Mesenchymal stem cell (in vitro differentiated cells and primary cell): Measurements from ENCODE around the gene DLX1.
A peak's percentile ranks its signal among the peaks of the same experiment; 100 is the strongest.

ENCODE experiments used
- DNase-seq: peaks from one replicate; pipeline ENCODE4 v3.0.0-alpha.2; 2013
- H2AFZ ChIP-seq: one replicate; pipeline ENCODE4 v1.6.1; 2013; ENCODE audit warnings: low read depth, mild to moderate bottlenecking, control low read depth, inconsistent platforms, low read length, moderate library complexity
- H2AK5ac ChIP-seq: 2 replicates; pipeline ENCODE4 v1.6.1; 2013; ENCODE audit warnings: low read length, moderate library complexity, mild to moderate bottlenecking, inconsistent platforms; ENCODE audit not compliant: severe bottlenecking
- H2BK120ac ChIP-seq: one replicate; pipeline ENCODE4 v1.6.1; 2013; ENCODE audit warnings: low read depth, mild to moderate bottlenecking, inconsistent platforms, low read length, moderate library complexity
- H2BK12ac ChIP-seq, 2 experiments: one replicate each; pipeline ENCODE4 v1.6.1; 2013; ENCODE audit warnings: inconsistent platforms in 2 of 2, low read length in 2 of 2, mild to moderate bottlenecking in 2 of 2, moderate library complexity in 2 of 2, control low read depth in 1 of 2
- H2BK15ac ChIP-seq: one replicate; pipeline ENCODE4 v1.6.1; 2013; ENCODE audit warnings: mild to moderate bottlenecking, low read depth, inconsistent platforms; ENCODE audit not compliant: poor library complexity, severe bottlenecking
- H2BK5ac ChIP-seq: 2 replicates; pipeline ENCODE4 v1.6.1; 2013; ENCODE audit warnings: low read depth, mild to moderate bottlenecking, low read length, control low read depth, inconsistent platforms; ENCODE audit not compliant: poor library complexity, severe bottlenecking
- H3K14ac ChIP-seq, 2 experiments: one replicate each; pipeline ENCODE4 v1.6.1; 2013; ENCODE audit warnings: inconsistent platforms in 2 of 2, low read length in 2 of 2, control low read depth in 1 of 2, mild to moderate bottlenecking in 1 of 2, moderate library complexity in 1 of 2
- H3K18ac ChIP-seq, 2 experiments: one replicate each; pipeline ENCODE4 v1.6.1; 2013; ENCODE audit warnings: inconsistent platforms in 2 of 2, low read length in 2 of 2, control low read depth in 1 of 2, low read depth in 1 of 2, mild to moderate bottlenecking in 1 of 2
- H3K23ac ChIP-seq, 2 experiments: one replicate each; pipeline ENCODE4 v1.6.1; 2013; ENCODE audit warnings: inconsistent platforms in 2 of 2, low read length in 2 of 2, mild to moderate bottlenecking in 2 of 2, moderate library complexity in 2 of 2, control low read depth in 1 of 2
- H3K27ac ChIP-seq: 2 replicates; pipeline ENCODE4 v1.5.1; 2013; ENCODE audit warnings: mild to moderate bottlenecking, moderate library complexity, low read length, control low read depth, inconsistent platforms; ENCODE audit not compliant: poor library complexity, severe bottlenecking
- H3K27me3 ChIP-seq, 2 experiments: 2 replicates each; pipeline versions ENCODE4 v1.6.1 to v1.7.0; 2013; ENCODE audit warnings: low read length in 2 of 2, mild to moderate bottlenecking in 2 of 2, moderate library complexity in 2 of 2, control low read depth in 1 of 2, inconsistent platforms in 1 of 2; ENCODE audit not compliant: control insufficient read depth in 1 of 2, insufficient read depth in 1 of 2
- H3K36me3 ChIP-seq, 2 experiments: 2 replicates each; pipeline versions ENCODE4 v1.6.1 to v1.7.0; 2013; ENCODE audit warnings: low read length in 2 of 2, control low read depth in 1 of 2, inconsistent platforms in 1 of 2, low read depth in 1 of 2, mild to moderate bottlenecking in 1 of 2; ENCODE audit not compliant: insufficient read depth in 2 of 2, control insufficient read depth in 1 of 2
- H3K4ac ChIP-seq, 2 experiments: one replicate each; pipeline ENCODE4 v1.6.1; 2013; ENCODE audit warnings: inconsistent platforms in 2 of 2, low read length in 2 of 2, mild to moderate bottlenecking in 2 of 2, moderate library complexity in 2 of 2, control low read depth in 1 of 2, low read depth in 1 of 2
- H3K4me1 ChIP-seq: 2 replicates; pipeline ENCODE4 v1.6.1; 2013; ENCODE audit warnings: low read depth, low read length, control low read depth; ENCODE audit not compliant: control insufficient read depth, insufficient read depth
- H3K4me2 ChIP-seq: 2 replicates; pipeline ENCODE4 v1.6.1; 2013; ENCODE audit warnings: low read length, mild to moderate bottlenecking, inconsistent platforms; ENCODE audit not compliant: poor library complexity, severe bottlenecking
- H3K4me3 ChIP-seq, 2 experiments: 2 replicates each; pipeline versions ENCODE4 v1.5.1 to v1.7.0; 2013; ENCODE audit warnings: low read length in 2 of 2, mild to moderate bottlenecking in 2 of 2, control low read depth in 1 of 2, low read depth in 1 of 2; ENCODE audit not compliant: insufficient read depth in 1 of 2
- H3K79me1 ChIP-seq: replicated peaks from 2 replicates; pipeline ENCODE4 v1.6.1; 2013; ENCODE audit warnings: mild to moderate bottlenecking, control low read depth, low read length, inconsistent platforms; ENCODE audit not compliant: poor library complexity, severe bottlenecking
- H3K9ac ChIP-seq: 2 replicates; pipeline ENCODE4 v1.7.0; 2013; ENCODE audit warnings: mild to moderate bottlenecking, low read length, moderate library complexity
- H3K9me3 ChIP-seq: 2 replicates; pipeline ENCODE4 v1.7.0; 2013; ENCODE audit warnings: mild to moderate bottlenecking, low read length; ENCODE audit not compliant: control insufficient read depth
- H4K8ac ChIP-seq: one replicate; pipeline ENCODE4 v1.6.1; 2013; ENCODE audit warnings: inconsistent platforms, mild to moderate bottlenecking, low read length, moderate library complexity
- H4K91ac ChIP-seq: one replicate; pipeline ENCODE4 v1.6.1; 2013; ENCODE audit warnings: mild to moderate bottlenecking, low read length, inconsistent platforms
- WGBS: methylation state at CpG from one replicate; pipeline ENCODE4 v1.1.7; 2013; ENCODE audit warnings: mixed read lengths; 5-methylcytosine and 5-hydroxymethylcytosine counted together

The DLX1 gene

GRCh38 chr2:172092716-172093415 lies 7.6 kb downstream of the DLX1 start:
- no peak overlapping the region for H3K4me2 ChIP-seq
- H2BK120ac ChIP-seq, result no peak overlapping the region
- no peak overlapping the region for H2BK15ac ChIP-seq
- DNase-seq, result no peak
- no peak overlapping the region for H3K9ac ChIP-seq
- H4K8ac ChIP-seq, result no peak overlapping the region
- no peak overlapping the region for H2AK5ac ChIP-seq
- no peak overlapping the region for H2BK12ac ChIP-seq
- H3K4ac ChIP-seq, result no peak overlapping the region
- H3K27me3 ChIP-seq, result peaks cover 90 to 99% of the 10 kb centered on the region in 2 experiments
- no peak overlapping the region for H3K27ac ChIP-seq
- peaks cover 2% of the 10 kb centered on the region for H3K9me3 ChIP-seq
- no peaks in the 10 kb centered on the region for H3K36me3 ChIP-seq
- H2BK5ac ChIP-seq, result no peak overlapping the region
- H3K4me1 ChIP-seq, result peaks cover 39% of the 10 kb centered on the region
- H4K91ac ChIP-seq, result no peak overlapping the region
- 7% methylated on average over 12 of the region's 19 CpGs for whole genome bisulfite sequencing
- no peak overlapping the region for H2AFZ ChIP-seq
- H3K18ac ChIP-seq, result no peak overlapping the region
- no peak overlapping the region for H3K14ac ChIP-seq
- no peaks in the 10 kb centered on the region for H3K79me1 ChIP-seq
- H3K4me3 ChIP-seq, result no peak overlapping the region
- no peak overlapping the region for H3K23ac ChIP-seq

- no peak overlapping the region for H3K18ac ChIP-seq
- no peak overlapping the region for H2BK120ac ChIP-seq
- DNase-seq, result no peak
- no peaks in the 10 kb centered on the region for H3K36me3 ChIP-seq
- H3K4me1 ChIP-seq, result peaks cover 44% of the 10 kb centered on the region
- H4K91ac ChIP-seq, result no peak overlapping the region
- H2AFZ ChIP-seq, result no peak overlapping the region
- H2BK12ac ChIP-seq, result no peak overlapping the region
- WGBS, result 7% methylated on average over 16 of the region's 18 CpGs
- H3K14ac ChIP-seq, result no peak overlapping the region
- no peak overlapping the region for H3K4me2 ChIP-seq
- H3K9ac ChIP-seq, result no peak overlapping the region
- no peak overlapping the region for H4K8ac ChIP-seq
- no peak overlapping the region for H3K23ac ChIP-seq
- H3K79me1 ChIP-seq, result no peaks in the 10 kb centered on the region
- no peak overlapping the region for H3K4ac ChIP-seq
- no peak overlapping the region for H2BK5ac ChIP-seq
- H3K9me3 ChIP-seq, result no peaks in the 10 kb centered on the region
- H3K4me3 ChIP-seq, result no peak overlapping the region
- H2BK15ac ChIP-seq, result no peak overlapping the region
- H3K27me3 ChIP-seq, result peaks cover 82 to 99% of the 10 kb centered on the region in 2 experiments
- H3K27ac ChIP-seq, result no peak overlapping the region
- H2AK5ac ChIP-seq, result no peak overlapping the region
Observed at GRCh38 chr2:172093416-172094293, 8.3 kb downstream of the DLX1 start.

GRCh38 chr2:172094294-172095145 lies 9.2 kb downstream of the DLX1 start:
- Histone ChIP-seq H3K23ac (peak overlapping the region in 1 of 2 experiments; percentile 14), H2BK12ac (no peak overlapping the region), H3K36me3 (no peaks in the 10 kb centered on the region), H2BK5ac (no peak overlapping the region), H4K8ac (peak overlapping the region; percentile 49), H3K4me2 (peak overlapping the region; percentile 93), H3K4me3 (peak overlapping the region; percentile 45 to 74), H3K9me3 (no peaks in the 10 kb centered on the region), H4K91ac (no peak overlapping the region), H3K79me1 (no peaks in the 10 kb centered on the region), H2AFZ (no peak overlapping the region), H3K18ac (no peak overlapping the region), H3K9ac (peak overlapping the region; percentile 36), H3K4me1 (peaks cover 49% of the 10 kb centered on the region), H2AK5ac (no peak overlapping the region), H3K27me3 (peaks cover 74 to 94% of the 10 kb centered on the region in 2 experiments), H3K14ac (no peak overlapping the region), H3K27ac (no peak overlapping the region), H2BK120ac (no peak overlapping the region), H3K4ac (no peak overlapping the region), H2BK15ac (no peak overlapping the region)
- no peak for DNase-seq
- under 1% methylated on average over 47 of the region's 66 CpGs for WGBS
